ENCODE measurements around the gene NDRG4. TPM values are rescaled to one million over a fixed set of nuclear protein-coding genes. Genes with fewer than 3 reads are reported as not detected.

The NDRG4 gene
- total RNA-seq, 2 experiments from 2014 or later: 3.1 TPM

GRCh38 chr16:58506241-58507194 lies 6.6 kb downstream of the NDRG4 start:
- ChIA-PET POLR2A (no interaction called here), CTCF (interaction anchor here (0.7 kb wide), 1 partner anchor 121 kb away, joined by 3 read pairs; no protein-coding TSS in a partner anchor)

DNA sequence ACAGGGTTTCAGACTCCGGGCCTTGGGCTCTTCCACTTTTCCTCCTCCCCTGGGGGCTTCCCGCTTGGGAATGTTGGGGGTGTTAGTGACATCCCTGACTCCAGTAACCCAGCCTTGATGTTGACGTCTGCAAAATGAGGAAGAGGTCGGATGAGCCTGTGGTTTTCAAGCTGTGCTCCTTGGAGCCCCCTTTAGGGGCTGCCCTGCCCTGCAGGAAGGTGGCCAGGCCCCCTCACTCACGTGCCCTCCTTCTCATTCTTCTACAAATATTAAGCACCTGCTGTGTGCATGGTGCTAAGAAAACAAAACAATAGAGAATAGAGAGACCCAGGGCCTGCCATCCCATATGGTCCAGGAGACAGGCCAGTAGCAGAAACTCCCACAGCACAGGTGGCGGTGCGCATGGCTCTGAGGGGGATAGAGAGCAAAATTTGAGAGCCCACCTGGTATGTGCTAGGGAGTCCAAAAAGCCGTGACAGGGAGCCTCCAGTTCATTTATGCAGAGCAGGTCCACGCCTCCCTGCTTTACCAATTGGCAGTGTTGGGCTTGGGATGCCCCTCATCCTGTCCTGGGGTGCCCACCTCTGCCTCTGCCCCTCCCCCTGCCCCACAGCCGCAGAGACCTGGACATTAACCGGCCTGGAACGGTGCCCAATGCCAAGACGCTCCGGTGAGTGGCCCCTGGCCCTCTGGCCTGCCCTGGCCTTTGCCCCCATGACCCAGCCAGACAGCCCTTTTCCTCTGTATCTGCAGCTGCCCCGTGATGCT lies 7.4 kb downstream of the NDRG4 start:
- ChIA-PET CTCF (no interaction called here), POLR2A (no interaction called here)

DNA sequence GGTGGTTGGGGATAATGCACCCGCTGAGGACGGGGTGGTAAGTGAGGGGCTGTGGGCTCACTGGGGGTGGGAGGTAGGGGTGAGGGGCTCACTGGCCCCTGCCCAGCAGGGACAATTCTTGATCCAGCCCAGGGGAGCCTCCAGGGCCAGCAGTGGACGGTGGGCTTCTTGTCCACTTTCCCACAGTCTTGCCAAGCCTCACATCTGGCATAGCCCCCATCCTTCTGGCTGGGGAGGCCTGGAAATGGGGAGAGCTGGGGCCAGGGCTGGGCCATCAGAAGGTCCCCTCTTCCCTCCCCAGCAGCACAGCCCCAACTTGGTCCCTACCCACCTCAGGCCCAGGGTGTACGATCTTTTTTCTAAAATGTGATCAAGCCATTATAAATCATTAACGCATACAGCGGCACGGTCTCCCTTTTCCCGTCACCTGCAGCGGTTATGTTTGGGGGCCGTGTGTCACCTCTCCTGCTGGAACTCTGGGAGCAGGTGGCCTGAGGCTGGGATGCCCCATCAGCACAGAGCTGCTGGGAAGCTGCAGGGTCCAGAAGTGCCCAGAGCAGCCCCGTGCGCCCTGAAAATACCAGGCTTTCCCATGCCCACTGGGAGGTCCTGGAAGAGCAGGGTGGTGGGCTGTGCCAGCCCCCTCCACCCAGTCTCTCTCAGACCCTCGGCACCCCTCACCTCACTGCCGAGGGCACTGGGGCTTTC lies 8.2 kb downstream of the NDRG4 start:
- ChIA-PET POLR2A (no interaction called here), CTCF (no interaction called here)

- POLR2A ChIA-PET: no interaction called here
- CTCF ChIA-PET: interaction anchor here (2.3 kb wide), 1 partner anchor 248 kb away, joined by 9 read pairs; no protein-coding TSS in a partner anchor
These were observed 8.8 kb downstream of the NDRG4 start for GRCh38 chr16:58508671-58509251.

GRCh38 chr16:58509256-58510096 lies 9.5 kb downstream of the NDRG4 start:
- ChIA-PET POLR2A (no interaction called here), CTCF (interaction anchor here (2.3 kb wide), 1 partner anchor 247 kb away, joined by 9 read pairs; no protein-coding TSS in a partner anchor)

DNA sequence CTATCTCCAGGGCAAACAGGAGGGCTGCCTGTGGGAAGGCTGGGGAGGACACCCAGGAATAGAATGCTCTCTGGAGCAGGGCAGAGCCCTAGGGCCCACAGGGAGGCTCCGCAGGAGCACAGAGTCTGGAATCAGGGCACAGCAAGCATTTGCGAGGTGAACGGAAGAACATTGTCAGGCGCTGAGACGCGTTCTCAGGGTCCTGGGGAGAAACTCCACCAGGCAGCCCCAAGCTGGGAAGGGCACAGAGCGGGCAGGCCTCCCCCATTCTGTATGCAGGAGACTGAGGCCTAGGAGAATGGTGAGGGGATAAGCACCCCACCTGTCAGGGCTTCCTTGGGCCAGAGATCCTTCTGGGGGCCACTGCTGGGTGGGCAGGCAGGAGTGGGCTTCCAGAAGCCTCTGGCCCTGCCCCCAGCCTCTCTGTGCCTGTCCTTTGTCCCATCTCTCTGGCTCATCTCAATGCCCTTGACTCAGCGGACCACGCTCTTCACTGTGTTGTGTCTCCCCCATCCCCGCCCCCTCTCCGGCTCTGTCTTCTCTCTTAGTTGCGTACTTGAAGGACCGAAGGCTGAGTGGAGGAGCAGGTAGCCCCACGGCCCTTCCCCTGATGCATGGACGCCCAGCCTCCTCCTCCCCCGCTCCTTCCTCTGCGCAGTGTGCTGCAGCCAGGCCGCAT lies 10.3 kb downstream of the NDRG4 start:
- POLR2A ChIA-PET: no interaction called here
- CTCF ChIA-PET: interaction anchor here (1.9 to 3.8 kb wide), 3 partner anchors 10 to 246 kb away, joined by 5 to 16 read pairs (median 9); partner anchors contain the start of gene NDRG4

GRCh38 chr16:58510776-58511628 lies 11.1 kb downstream of the NDRG4 start:
- ChIA-PET POLR2A (no interaction called here), CTCF (interaction anchor here (1.4 to 3.8 kb wide), 4 partner anchors 9 to 245 kb away, joined by 4 to 16 read pairs (median 7); partner anchors contain the start of gene NDRG4)

DNA sequence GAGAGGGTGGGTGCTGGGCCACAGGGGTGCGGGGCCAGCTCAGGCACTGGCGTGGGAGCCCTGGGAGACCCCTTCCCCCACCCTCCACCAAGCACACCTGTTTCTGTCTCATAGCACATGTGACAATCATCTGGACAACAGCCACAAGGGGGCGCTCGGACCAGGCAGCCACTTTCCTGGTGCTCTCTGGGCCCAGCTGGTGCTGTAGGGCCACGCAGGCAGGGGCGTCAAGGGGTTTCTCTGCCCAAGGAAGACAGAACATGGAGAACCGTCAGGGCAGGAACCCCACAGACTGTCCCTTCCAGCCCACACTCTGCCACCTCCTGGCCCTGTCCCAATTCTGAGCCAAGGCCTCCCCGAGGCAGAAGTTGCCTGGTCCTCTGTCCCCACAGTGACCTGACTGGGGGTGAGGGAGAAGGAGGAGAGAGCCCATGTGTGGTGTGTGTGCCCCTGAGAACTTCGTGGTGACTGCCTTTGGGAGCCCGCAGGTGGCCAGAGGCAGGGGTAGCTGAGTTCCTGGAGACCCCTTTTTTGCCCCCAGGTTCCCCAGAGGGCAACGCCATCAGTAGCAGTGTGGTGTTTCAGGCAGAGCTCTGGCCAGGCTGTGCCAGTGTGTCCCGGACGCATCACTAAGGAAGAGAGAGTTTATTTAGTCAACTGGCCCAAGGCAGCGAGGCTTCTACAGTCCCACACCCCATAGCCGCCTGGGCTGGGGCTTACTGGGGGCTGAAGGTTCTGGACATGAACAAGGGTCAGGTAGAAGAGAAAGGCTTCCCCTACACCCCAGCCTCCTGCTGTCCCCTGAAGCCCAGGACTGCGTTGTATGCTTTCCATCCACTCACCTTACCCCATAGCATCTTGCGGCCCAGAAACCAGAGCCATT lies 12.2 kb downstream of the NDRG4 start:
- ChIA-PET POLR2A (no interaction called here), CTCF (interaction anchor here (0.6 to 3.8 kb wide), 6 partner anchors 8 to 244 kb away, joined by 3 to 16 read pairs (median 4); partner anchors contain the start of gene NDRG4)

DNA sequence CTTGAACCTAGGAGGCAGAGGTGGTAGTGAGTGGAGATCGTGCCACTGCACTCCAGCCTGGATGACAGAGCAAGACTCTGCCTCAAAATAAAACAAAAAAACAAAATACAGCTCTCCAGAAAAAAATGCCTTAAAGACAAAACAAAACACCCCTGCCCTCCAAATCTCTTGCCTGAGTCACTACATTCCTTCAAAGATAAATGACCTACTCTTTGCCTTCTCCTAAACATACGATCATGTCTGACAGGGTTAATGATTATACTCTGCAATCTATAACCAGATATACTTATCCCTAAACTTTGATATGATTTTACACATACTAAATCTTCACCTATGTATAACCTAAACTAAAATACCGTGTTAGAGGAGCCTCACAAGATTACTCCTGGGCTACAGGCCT lies 13.9 kb downstream of the NDRG4 start:
- ChIA-PET POLR2A (no interaction called here), CTCF (interaction anchor here (2.5 to 3.8 kb wide), 2 partner anchors 14 to 242 kb away, joined by 7 to 16 read pairs; partner anchors contain the start of gene NDRG4)

- CTCF ChIA-PET: interaction anchor here (1.5 to 2.5 kb wide), 2 partner anchors 179 to 241 kb away, joined by 3 to 7 read pairs; no protein-coding TSS in a partner anchor
- POLR2A ChIA-PET: interaction anchor here (1.0 to 2.0 kb wide), 2 partner anchors 14 to 114 kb away, joined by 7 to 8 read pairs; partner anchors contain the start of gene CNOT1
These were observed 15.4 kb downstream of the NDRG4 start, which contains the start of gene SETD6 for GRCh38 chr16:58515125-58515870. SETD6 (plus strand) TSS chr16:58515517; CDS start chr16:58515538, 21 bp downstream.

- ChIA-PET POLR2A (interaction anchor here (1.0 to 2.0 kb wide), 2 partner anchors 13 to 113 kb away, joined by 7 to 8 read pairs; partner anchors contain the start of gene CNOT1), CTCF (interaction anchor here (1.1 to 1.5 kb wide), 2 partner anchors 179 to 240 kb away, joined by 3 read pairs; no protein-coding TSS in a partner anchor)
These were observed 16.2 kb downstream of the NDRG4 start for GRCh38 chr16:58515871-58516767.

- CTCF ChIA-PET: interaction anchor here (0.5 to 2.1 kb wide), 4 partner anchors 13 to 239 kb away, joined by 3 to 5 read pairs (median 3); partner anchors contain the start of gene GOT2
- POLR2A ChIA-PET: interaction anchor here (2.0 kb wide), 1 partner anchor 112 kb away, joined by 8 read pairs; the partner anchor contains the start of gene CNOT1
These were observed 16.8 kb downstream of the NDRG4 start for GRCh38 chr16:58516768-58517107.

DNA sequence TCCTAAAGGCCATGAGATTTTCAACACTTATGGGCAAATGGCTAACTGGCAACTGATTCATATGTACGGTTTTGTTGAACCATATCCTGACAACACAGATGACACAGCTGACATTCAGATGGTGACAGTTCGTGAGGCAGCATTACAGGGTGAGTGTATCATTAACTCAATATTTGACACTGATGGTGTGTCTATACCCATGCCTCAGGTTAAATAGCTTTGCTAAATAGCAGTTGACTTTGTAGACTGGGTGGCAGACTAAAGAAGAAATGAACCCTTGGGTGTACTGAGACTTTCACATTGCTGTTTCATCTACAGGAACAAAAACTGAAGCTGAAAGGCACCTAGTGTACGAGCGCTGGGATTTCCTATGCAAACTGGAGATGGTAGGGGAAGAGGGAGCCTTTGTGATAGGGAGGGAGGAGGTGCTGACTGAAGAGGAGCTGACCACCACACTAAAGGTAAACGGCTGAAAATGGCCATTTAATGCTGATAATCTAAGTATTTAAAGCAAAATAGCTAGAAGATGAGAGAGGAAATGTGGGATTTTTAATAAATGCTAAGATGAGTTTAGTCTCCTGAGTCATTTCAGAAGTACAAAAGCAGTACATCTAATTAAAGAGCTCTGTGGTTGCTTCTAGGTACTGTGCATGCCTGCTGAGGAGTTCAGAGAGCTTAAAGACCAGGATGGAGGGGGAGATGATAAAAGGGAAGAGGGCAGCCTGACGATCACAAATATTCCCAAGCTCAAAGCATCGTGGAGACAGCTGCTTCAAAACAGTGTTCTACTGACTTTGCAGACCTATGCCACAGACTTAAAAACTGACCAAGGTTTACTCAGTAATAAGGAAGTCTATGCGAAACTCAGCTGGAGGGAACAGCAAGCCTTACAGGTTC lies 18.4 kb downstream of the NDRG4 start:
- POLR2A ChIA-PET: no interaction called here

More for the DNA sequence above, 18.4 kb downstream of the NDRG4 start:
- CTCF ChIA-PET: interaction anchor here (2.1 kb wide), 1 partner anchor 215 kb away, joined by 5 read pairs; the partner anchor contains the start of gene GOT2
